ENCODE measurements around the gene ARGLU1.

GRCh38 chr13:106505295-106505694 lies 62.6 kb downstream of the ARGLU1 start:
- TF ChIP-seq CTCF (IDR thresholded peaks at IDR 0.05; ENCODE audit: low read depth, low read length, poor library complexity, severe bottlenecking) (no peak), EZH2phosphoT487 (IDR thresholded peaks at IDR 0.05; ENCODE audit: borderline replicate concordance, low read length) (no peak)

Data from DOHH2 (cell line).